ENCODE measurements around the gene ANKRD17. TPM values are rescaled to one million over a fixed set of nuclear protein-coding genes. Genes with fewer than 3 reads are reported as not detected.

Gene ANKRD17
- polyA plus RNA-seq, 1 of the 3 experiments (the other 2 are of a cell fraction): 25.6 TPM

DNA sequence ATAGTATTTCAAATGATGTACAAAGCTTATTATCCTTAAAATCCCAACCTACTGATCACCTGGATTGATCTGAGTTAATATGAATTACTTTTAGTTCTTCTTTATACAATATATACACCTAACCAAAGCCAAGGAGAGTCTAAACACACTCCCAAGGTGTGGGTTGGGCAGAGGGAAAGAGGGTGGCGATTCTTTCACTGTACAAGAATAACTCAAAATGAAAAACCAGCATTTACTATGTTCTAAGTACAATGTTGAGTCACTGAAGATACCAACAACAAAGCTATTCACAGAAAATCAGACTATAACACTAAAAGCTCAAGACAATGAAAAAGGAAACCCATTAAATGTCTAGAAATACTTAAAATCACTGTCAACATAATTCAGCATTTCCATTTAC is 46.6 kb downstream of the ANKRD17 start (continued):
- TF ChIP-seq PBX3 (IDR thresholded peaks at IDR 0.05) (no peak), SIN3A (IDR thresholded peaks at IDR 0.05; ENCODE audit: borderline replicate concordance, low read depth, low read length) (no peak), RFX5 (IDR thresholded peaks at IDR 0.05; ENCODE audit: low read length) (no peak), EZH2phosphoT487 (IDR thresholded peaks at IDR 0.05; ENCODE audit: borderline replicate concordance, low read depth) (no peak), RAD21 (IDR thresholded peaks at IDR 0.05; ENCODE audit: low read length) (no peak), RXRA (IDR thresholded peaks at IDR 0.05; ENCODE audit: borderline replicate concordance, low read depth) (no peak), MAX (IDR thresholded peaks at IDR 0.05; ENCODE audit: low read depth) (no peak)
- TF ChIP-seq, protein P1, sequence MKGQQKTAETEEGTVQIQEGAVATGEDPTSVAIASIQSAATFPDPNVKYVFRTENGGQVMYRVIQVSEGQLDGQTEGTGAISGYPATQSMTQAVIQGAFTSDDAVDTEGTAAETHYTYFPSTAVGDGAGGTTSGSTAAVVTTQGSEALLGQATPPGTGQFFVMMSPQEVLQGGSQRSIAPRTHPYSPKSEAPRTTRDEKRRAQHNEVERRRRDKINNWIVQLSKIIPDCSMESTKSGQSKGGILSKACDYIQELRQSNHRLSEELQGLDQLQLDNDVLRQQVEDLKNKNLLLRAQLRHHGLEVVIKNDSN (IDR thresholded peaks at IDR 0.05; ENCODE audit: borderline replicate concordance, low read depth): no peak

DNA sequence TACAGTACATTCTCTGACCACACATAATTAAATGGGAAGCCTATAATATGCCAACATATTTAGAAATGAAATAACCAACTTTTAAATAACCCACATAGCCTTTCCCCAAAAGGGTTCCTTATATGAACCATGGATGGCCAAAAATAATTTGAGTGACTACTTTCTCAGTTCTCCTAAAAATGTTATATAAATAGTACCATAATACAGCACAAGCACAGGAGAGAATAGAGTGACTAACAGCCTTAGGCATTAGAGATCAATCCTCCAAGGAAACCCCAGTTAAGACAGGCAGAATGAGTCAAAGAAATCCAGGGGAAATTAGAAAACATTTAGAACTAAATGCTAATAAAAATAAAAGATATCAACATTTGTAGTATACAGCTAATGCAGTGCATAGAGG is 50.2 kb downstream of the ANKRD17 start:
- Histone ChIP-seq H3K4me1 (ENCODE audit: control insufficient read depth in 1 of 2, insufficient read depth in 2 of 2, low read depth in 1 of 2, low read length in 1 of 2) (no peaks in the 10 kb centered on the region), H4K20me1 (ENCODE audit: insufficient read depth) (peaks cover 45% of the 10 kb centered on the region), H2AFZ (ENCODE audit: low read depth) (no peak overlapping the region), H3K79me2 (ENCODE audit: insufficient read depth) (peaks cover 100% of the 10 kb centered on the region), H3K4me2 (no peak overlapping the region), H3K9ac (no peak overlapping the region), H3K27ac (ENCODE audit: low read depth in 2 of 2, low read length in 1 of 2) (peak overlapping the region in 1 of 2 experiments; percentile 30; a peak in 1 of 4 replicates), H3K36me3 (replicated peaks in 1 of 2; ENCODE audit: control insufficient read depth in 1 of 2, insufficient read depth in 2 of 2, low read length in 1 of 2) (peaks cover 5 to 34% of the 10 kb centered on the region in 2 experiments), H3F3A (replicated peaks; ENCODE audit: insufficient read depth) (peaks cover 30% of the 10 kb centered on the region), H3K9me2 (no peaks in the 10 kb centered on the region), H3K9me3 (0 out of 2 replicates have a peak, but pooled peaks cover 4% of the 10 kb centered on the region), H3K4me3 (ENCODE audit: low read depth in 2 of 2, low read length in 1 of 2) (no peak overlapping the region), H3K27me3 (ENCODE audit: insufficient read depth) (no peaks in the 10 kb centered on the region)
- TF ChIP-seq, protein P1 (IDR thresholded peaks at IDR 0.05; ENCODE audit: borderline replicate concordance, low read depth): no peak
- TF ChIP-seq REST (IDR thresholded peaks at IDR 0.05; ENCODE audit: low read depth, low read length) (no peak), EP300 (IDR thresholded peaks at IDR 0.05; ENCODE audit: borderline replicate concordance in 1 of 2, low read depth in 1 of 2, low read length in 1 of 2) (no peak), GATA2 (CRISPR knock-in tag; IDR thresholded peaks at IDR 0.05) (no peak), PBX3 (IDR thresholded peaks at IDR 0.05) (no peak), NRF1 (IDR thresholded peaks at IDR 0.05; ENCODE audit: low read depth, low read length) (no peak), FOXM1 (IDR thresholded peaks at IDR 0.05; ENCODE audit: low read depth) (no peak)
- CTCF ChIA-PET: no interaction called here
- POLR2A ChIA-PET: no interaction called here
- no peak for DNase-seq

All from SK-N-SH (cell line).